ENCODE results near the gene CDKN1A. TPM values are rescaled to one million over a fixed set of nuclear protein-coding genes. Genes with fewer than 3 reads are reported as not detected.

CDKN1A gene
- total and polyA plus RNA-seq, 11 donors = 27.5 to 658 (median 99.8) TPM

- TF ChIP-seq, protein P1, sequence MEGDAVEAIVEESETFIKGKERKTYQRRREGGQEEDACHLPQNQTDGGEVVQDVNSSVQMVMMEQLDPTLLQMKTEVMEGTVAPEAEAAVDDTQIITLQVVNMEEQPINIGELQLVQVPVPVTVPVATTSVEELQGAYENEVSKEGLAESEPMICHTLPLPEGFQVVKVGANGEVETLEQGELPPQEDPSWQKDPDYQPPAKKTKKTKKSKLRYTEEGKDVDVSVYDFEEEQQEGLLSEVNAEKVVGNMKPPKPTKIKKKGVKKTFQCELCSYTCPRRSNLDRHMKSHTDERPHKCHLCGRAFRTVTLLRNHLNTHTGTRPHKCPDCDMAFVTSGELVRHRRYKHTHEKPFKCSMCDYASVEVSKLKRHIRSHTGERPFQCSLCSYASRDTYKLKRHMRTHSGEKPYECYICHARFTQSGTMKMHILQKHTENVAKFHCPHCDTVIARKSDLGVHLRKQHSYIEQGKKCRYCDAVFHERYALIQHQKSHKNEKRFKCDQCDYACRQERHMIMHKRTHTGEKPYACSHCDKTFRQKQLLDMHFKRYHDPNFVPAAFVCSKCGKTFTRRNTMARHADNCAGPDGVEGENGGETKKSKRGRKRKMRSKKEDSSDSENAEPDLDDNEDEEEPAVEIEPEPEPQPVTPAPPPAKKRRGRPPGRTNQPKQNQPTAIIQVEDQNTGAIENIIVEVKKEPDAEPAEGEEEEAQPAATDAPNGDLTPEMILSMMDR (IDR thresholded peaks at IDR 0.05) = no peak
- no peak for TF ChIP-seq POLR2A (IDR thresholded peaks at IDR 0.05)
- Histone ChIP-seq H3K36me3 (peaks cover 9 to 43% (median 40%) of the 10 kb centered on the region in 9 donors), H3K9me3 (no peaks in the 10 kb centered on the region), H3K27ac (no peak overlapping the region), H3K4me3 (no peak overlapping the region), H3K4me1 (peaks cover 0 to 45% (median 14%) of the 10 kb centered on the region in 12 donors), H3K27me3 (no peaks in the 10 kb centered on the region)
- 79 to 87% (median 86%) methylated on average over 5 of the region's 5 CpGs for WGBS, 4 donors
- no peak for ATAC-seq
- DNase-seq = no peak
- intact Hi-C loops (cut with DNase I) = loop anchor here in 3 of 10 donors (10.0 kb wide), 2 partner anchors 66 to 264 kb away; no protein-coding TSS in a partner anchor
Observed at GRCh38 chr6:36688739-36689075, 10.2 kb downstream of the CDKN1A start.

DNA sequence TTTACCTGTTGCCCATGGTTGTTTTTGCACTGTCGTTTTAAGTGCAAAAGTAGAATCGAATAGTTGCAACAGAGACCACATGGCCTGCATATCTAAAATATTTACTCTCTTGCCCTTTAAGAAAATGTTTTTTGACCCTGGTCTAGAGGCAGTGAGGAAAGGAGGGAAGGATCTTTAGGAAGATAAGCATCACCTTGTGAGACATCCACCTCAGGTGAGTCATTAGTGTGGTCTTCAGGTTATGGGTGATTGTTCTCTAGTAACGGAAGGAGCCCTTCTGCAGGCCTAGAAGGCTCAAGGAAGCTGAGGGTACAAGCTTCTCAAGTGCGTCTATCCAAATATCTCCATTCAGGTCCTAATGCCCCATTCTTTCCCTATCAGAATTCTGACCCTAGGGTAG lies 12.5 kb downstream of the CDKN1A start:
- H3K4me1 ChIP-seq = peaks cover 0 to 22% (median 12%) of the 10 kb centered on the region in 12 donors
- no peak overlapping the region for H3K27ac ChIP-seq
- peaks cover 3 to 20% (median 17%) of the 10 kb centered on the region in 9 donors for H3K36me3 ChIP-seq
- intact Hi-C loops (cut with DNase I) = loop anchor here in 2 of 10 donors (2.0 to 10.0 kb wide), 2 partner anchors 62 to 276 kb away; no protein-coding TSS in a partner anchor
- ATAC-seq = no peak
- H3K27me3 ChIP-seq = no peaks in the 10 kb centered on the region
- 93 to 97% (median 93%) methylated on average over 4 of the region's 4 CpGs for WGBS, 4 donors
- TF ChIP-seq POLR2A (IDR thresholded peaks at IDR 0.05) = no peak
- TF ChIP-seq, protein P1 (IDR thresholded peaks at IDR 0.05) = no peak
- no peaks in the 10 kb centered on the region for H3K9me3 ChIP-seq
- no peak for DNase-seq
- H3K4me3 ChIP-seq = no peak overlapping the region

GRCh38 chr6:36691612-36692011 lies 13.1 kb downstream of the CDKN1A start:
- no peaks in the 10 kb centered on the region for H3K9me3 ChIP-seq
- no peak overlapping the region for H3K27ac ChIP-seq
- 66 to 81% (median 78%) methylated on average over 2 of the region's 2 CpGs for WGBS, 4 donors
- no peak for TF ChIP-seq POLR2A (IDR thresholded peaks at IDR 0.05)
- TF ChIP-seq, protein P1 (IDR thresholded peaks at IDR 0.05) = no peak
- no peak for ATAC-seq
- H3K36me3 ChIP-seq = peaks cover under 1 to 14% (median 11%) of the 10 kb centered on the region in 9 donors
- no peak overlapping the region for H3K4me3 ChIP-seq
- peaks cover 0 to 19% (median 12%) of the 10 kb centered on the region in 12 donors for H3K4me1 ChIP-seq
- H3K27me3 ChIP-seq = no peaks in the 10 kb centered on the region
- DNase-seq = no peak
- intact Hi-C loops (cut with DNase I) = loop anchor here in 2 of 10 donors (2.0 to 10.0 kb wide), 2 partner anchors 61 to 277 kb away; no protein-coding TSS in a partner anchor

DNA sequence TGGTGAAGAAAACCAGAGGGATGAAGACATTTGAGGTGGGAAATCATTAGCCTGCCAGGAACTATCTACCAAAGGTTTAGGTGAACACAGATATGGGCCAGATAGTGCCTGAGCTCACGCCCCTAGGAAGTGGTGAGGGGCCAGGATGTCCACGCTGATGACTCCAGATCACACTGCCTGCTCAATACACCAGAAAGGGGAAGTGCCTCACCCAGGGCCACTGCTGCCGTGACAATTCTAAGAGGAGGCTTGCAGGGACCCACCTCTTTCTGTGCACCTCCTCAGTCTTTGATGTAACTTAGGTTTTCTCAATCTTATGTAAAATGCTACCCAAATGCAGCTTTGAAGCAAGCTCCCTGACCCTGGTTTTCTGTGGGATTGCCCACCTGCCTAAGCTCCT lies 13.7 kb downstream of the CDKN1A start:
- ATAC-seq (peak in 2 of 4 donors; percentile 42 to 47), DNase-seq (no peak)
- Histone ChIP-seq H3K27me3 (no peaks in the 10 kb centered on the region), H3K4me3 (no peak overlapping the region), H3K27ac (peak overlapping the region in 2 of 12 donors; percentile 1 to 51), H3K4me1 (peaks cover 0 to 19% (median 12%) of the 10 kb centered on the region in 12 donors), H3K9me3 (no peaks in the 10 kb centered on the region), H3K36me3 (peaks cover 0 to 8% (median 5%) of the 10 kb centered on the region in 9 donors)
- intact Hi-C loops (cut with DNase I) = loop anchor here in 1 of 10 donors (10.0 kb wide), 1 partner anchor 277 kb away; no protein-coding TSS in a partner anchor
- 55 to 68% (median 65%) methylated on average over 3 of the region's 3 CpGs for WGBS, 4 donors
- TF ChIP-seq, protein P1 (IDR thresholded peaks at IDR 0.05) = no peak
- no peak for TF ChIP-seq POLR2A (IDR thresholded peaks at IDR 0.05)

Measured in heart left ventricle (tissue), 16 donors.